Transverse colon (tissue), 4 donors: ENCODE results near the gene HOXC13. TPM values are rescaled to one million over a fixed set of nuclear protein-coding genes. Genes with fewer than 3 reads are reported as not detected.

ENCODE experiments used
- DNase-seq: peaks from one replicate; pipeline ENCODE4 v3.0.0-alpha.2; 2019
- H3K27ac ChIP-seq, 4 donors: fragments of 200-600 bp; sonication (generic); 2 replicates each; pipeline ENCODE4 v1.5.1; 2016 to 2018; ENCODE audit warnings: inconsistent platforms in 4 of 4
- H3K27me3 ChIP-seq: fragments of 200-600 bp; sonication (generic); 2 replicates; pipeline ENCODE4 v1.5.1; 2017; ENCODE audit warnings: inconsistent platforms
- H3K36me3 ChIP-seq, 4 donors: fragments of 200-600 bp; sonication (generic); 2 replicates each; pipeline ENCODE4 v1.5.1; 2017 to 2019; ENCODE audit warnings: inconsistent platforms in 4 of 4
- H3K4me1 ChIP-seq, 4 donors: fragments of 200-600 bp; sonication (generic); 2 replicates each; pipeline ENCODE4 v1.5.1; 2017 to 2020; ENCODE audit warnings: inconsistent platforms in 4 of 4
- H3K4me3 ChIP-seq, 4 donors: fragments of 200-600 bp; sonication (generic); 1 replicate in 1 of 4; 2 replicates in 3 of 4; pipeline versions ENCODE4 v1.5.1 to v1.6.1; 2017 to 2019; ENCODE audit warnings: inconsistent platforms in 4 of 4
- H3K9me3 ChIP-seq, 2 donors: fragments of 200-600 bp; sonication (generic); 2 replicates each; pipeline ENCODE4 v1.5.1; 2017 to 2019; ENCODE audit warnings: inconsistent platforms in 2 of 2
- EP300 ChIP-seq: sonication (generic); formaldehyde crosslinking; IDR thresholded peaks from one replicate; pipeline ENCODE4 v1.6.1; 2017; ENCODE audit warnings: antibody characterized with exemption, low read depth
- POLR2A ChIP-seq: fragments of 450-650 bp; IDR thresholded peaks from one replicate; pipeline ENCODE4 v1.6.1; 2016; ENCODE audit warnings: antibody characterized with exemption, mild to moderate bottlenecking, moderate library complexity
- POLR2AphosphoS5 ChIP-seq, 3 donors: sonication (generic); formaldehyde crosslinking; IDR thresholded peaks; one replicate each; pipeline ENCODE4 v1.6.1; 2016; ENCODE audit warnings: antibody characterized with exemption in 3 of 3
- WGBS, 2 donors: methylation state at CpG; one replicate each; pipeline ENCODE4 v1.1.5; 2018; ENCODE audit warnings: low coverage in 1 of 2; 5-methylcytosine and 5-hydroxymethylcytosine counted together
- in situ Hi-C, 4 donors: fragments of 200-750 bp; cut with MboI; loops; one replicate each; pipeline versions ENCODE4 v1.15.0 to v1.15.1; 2017; ENCODE audit warnings: low sequenced_read_pairs in 3 of 4, low pct_ligation_motif_present in 1 of 4, low pct_unique_long_range_greater_than_20kb in 1 of 4
- intact Hi-C: fragments of 100-400 bp; cut with DNase I; formaldehyde crosslinking; loops from one replicate; pipeline ENCODE4 v1.15.1; 2023; ENCODE audit warnings: low total_unique reads
- total RNA-seq, 4 donors: library from RNA; depleted of rRNA; stranded (reverse); fragments of >200 nt; gene quantifications; one replicate each; pipeline ENCODE4 v1.1.0, GENCODE V29; 2016
- TF ChIP-seq, protein P1 (sequence below), 5 experiments: fragments of 200-600 bp in 3 of 5; fragments of 450-650 bp in 2 of 5; sonication (generic) in 3 of 5; IDR thresholded peaks; 1 replicate in 2 of 5; 2 replicates in 3 of 5; pipeline ENCODE4 v1.5.1; 2016 to 2017; ENCODE audit warnings: antibody characterized with exemption in 5 of 5, inconsistent platforms in 3 of 5, mild to moderate bottlenecking in 2 of 5, moderate library complexity in 1 of 5

Gene HOXC13
- total RNA-seq, 4 donors from 2014 or later: not detected

DNA sequence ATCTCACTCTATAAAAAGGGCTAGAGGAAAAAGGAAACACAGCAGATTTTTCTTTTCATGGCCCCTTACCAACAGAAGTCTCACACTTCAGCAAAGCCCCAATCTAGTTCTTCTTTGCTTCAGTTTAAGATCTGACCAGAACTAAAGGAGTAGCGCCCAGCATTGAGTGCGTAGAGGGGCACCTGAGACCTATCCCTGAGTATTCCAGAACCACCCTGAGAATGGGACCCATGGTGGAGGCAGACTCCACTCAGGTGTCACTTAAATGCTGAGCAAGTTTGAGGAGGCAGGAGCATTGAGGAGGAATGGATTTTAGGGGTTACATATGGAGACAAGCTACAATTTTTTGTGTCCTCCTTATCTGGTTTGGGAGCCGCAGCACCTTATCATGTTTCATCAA is 32.5 kb downstream of the HOXC13 start:
- no peak for TF ChIP-seq POLR2A
- TF ChIP-seq, protein P1, sequence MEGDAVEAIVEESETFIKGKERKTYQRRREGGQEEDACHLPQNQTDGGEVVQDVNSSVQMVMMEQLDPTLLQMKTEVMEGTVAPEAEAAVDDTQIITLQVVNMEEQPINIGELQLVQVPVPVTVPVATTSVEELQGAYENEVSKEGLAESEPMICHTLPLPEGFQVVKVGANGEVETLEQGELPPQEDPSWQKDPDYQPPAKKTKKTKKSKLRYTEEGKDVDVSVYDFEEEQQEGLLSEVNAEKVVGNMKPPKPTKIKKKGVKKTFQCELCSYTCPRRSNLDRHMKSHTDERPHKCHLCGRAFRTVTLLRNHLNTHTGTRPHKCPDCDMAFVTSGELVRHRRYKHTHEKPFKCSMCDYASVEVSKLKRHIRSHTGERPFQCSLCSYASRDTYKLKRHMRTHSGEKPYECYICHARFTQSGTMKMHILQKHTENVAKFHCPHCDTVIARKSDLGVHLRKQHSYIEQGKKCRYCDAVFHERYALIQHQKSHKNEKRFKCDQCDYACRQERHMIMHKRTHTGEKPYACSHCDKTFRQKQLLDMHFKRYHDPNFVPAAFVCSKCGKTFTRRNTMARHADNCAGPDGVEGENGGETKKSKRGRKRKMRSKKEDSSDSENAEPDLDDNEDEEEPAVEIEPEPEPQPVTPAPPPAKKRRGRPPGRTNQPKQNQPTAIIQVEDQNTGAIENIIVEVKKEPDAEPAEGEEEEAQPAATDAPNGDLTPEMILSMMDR (IDR thresholded peaks at IDR 0.05): no peak
- no peak for TF ChIP-seq POLR2AphosphoS5 (IDR thresholded peaks at IDR 0.05)
- TF ChIP-seq EP300: no peak

DNA sequence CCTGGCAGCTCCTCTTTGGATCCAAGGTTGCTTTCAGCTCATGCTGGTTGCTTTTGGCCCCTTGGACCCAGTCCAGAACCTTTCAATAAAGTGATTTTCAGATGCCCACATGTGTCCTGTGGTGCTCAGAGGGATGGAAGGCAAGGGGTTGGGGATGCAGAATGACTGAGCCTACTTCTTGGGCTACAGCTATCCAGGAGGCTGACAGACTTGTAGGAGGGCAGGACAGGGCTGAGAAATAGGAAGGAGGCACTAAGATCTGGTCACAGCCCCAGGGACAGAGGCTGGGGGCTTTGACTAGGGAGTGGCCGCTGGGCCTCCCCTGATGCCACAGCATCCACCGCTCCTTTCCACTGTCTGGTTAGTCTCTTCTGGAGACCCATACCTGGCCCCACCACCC is 33.1 kb downstream of the HOXC13 start:
- H3K27me3 ChIP-seq: peaks cover 100% of the 10 kb centered on the region
- H3K36me3 ChIP-seq: no peaks in the 10 kb centered on the region
- TF ChIP-seq EP300 (no peak), POLR2A (no peak), POLR2AphosphoS5 (IDR thresholded peaks at IDR 0.05) (no peak)
- TF ChIP-seq, protein P1 (IDR thresholded peaks at IDR 0.05): no peak
- intact Hi-C loops: no loop called here
- in situ Hi-C loops: no loop called here
- peaks cover 3 to 26% (median 18%) of the 10 kb centered on the region in 4 donors for H3K4me1 ChIP-seq
- WGBS, 2 donors: 80% methylated on average over 2 of the region's 2 CpGs; no CpG with 5 or more reads in 1 of the 2 donors
- DNase-seq: no peak
- H3K27ac ChIP-seq: no peak overlapping the region
- H3K9me3 ChIP-seq: peaks cover 0 to 5% of the 10 kb centered on the region in 2 donors
- no peak overlapping the region for H3K4me3 ChIP-seq

More for the DNA sequence above, 32.5 kb downstream of the HOXC13 start:
- no peak overlapping the region for H3K4me3 ChIP-seq
- no peak overlapping the region for H3K27ac ChIP-seq
- H3K36me3 ChIP-seq: no peaks in the 10 kb centered on the region
- peaks cover 100% of the 10 kb centered on the region for H3K27me3 ChIP-seq
- no peak for DNase-seq
- intact Hi-C loops (no loop called here), in situ Hi-C loops (no loop called here)
- H3K9me3 ChIP-seq: peaks cover 0 to under 1% of the 10 kb centered on the region in 2 donors
- H3K4me1 ChIP-seq: peaks cover 3 to 31% (median 21%) of the 10 kb centered on the region in 4 donors
- 88 to 89% methylated on average over 3 of the region's 3 CpGs for WGBS, 2 donors

DNA sequence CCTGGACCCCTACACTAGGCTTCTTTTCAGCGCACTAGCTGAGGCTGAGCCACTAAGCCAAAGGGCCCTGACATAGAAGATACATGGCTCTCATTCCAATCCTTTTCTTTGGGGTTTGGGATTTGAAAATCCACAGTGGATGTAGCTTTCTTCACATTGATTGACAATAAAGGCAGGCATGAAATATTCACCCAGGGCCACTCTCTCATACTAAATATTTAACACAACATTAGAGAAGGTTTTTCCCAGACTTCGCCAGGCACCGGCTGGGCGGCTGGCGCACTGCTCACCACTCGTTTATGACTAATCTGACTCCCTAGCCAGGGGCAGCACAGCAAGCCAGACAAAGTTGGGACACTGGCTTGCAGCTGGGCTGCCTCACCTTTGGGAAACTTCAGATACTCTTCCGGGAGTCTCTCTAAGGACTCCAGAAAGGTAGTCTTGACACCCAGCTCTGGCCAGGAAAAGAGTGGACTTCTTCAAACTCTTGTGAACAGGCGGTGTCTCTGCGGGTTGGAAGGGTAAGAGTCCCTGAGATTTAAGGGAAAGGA is 33.6 kb downstream of the HOXC13 start:
- DNase-seq: no peak
- TF ChIP-seq POLR2A (no peak), EP300 (no peak), POLR2AphosphoS5 (IDR thresholded peaks at IDR 0.05) (no peak)
- TF ChIP-seq, protein P1 (IDR thresholded peaks at IDR 0.05): no peak
- 49 to 62% methylated on average over 7 to 9 of the region's 9 CpGs for WGBS, 2 donors
- no peak overlapping the region for H3K4me3 ChIP-seq
- H3K36me3 ChIP-seq: no peaks in the 10 kb centered on the region
- H3K27me3 ChIP-seq: peaks cover 100% of the 10 kb centered on the region
- no peak overlapping the region for H3K27ac ChIP-seq
- intact Hi-C loops: no loop called here
- in situ Hi-C loops: no loop called here
- H3K9me3 ChIP-seq: peaks cover 0 to 5% of the 10 kb centered on the region in 2 donors
- H3K4me1 ChIP-seq: peaks cover 3 to 24% (median 17%) of the 10 kb centered on the region in 4 donors

DNA sequence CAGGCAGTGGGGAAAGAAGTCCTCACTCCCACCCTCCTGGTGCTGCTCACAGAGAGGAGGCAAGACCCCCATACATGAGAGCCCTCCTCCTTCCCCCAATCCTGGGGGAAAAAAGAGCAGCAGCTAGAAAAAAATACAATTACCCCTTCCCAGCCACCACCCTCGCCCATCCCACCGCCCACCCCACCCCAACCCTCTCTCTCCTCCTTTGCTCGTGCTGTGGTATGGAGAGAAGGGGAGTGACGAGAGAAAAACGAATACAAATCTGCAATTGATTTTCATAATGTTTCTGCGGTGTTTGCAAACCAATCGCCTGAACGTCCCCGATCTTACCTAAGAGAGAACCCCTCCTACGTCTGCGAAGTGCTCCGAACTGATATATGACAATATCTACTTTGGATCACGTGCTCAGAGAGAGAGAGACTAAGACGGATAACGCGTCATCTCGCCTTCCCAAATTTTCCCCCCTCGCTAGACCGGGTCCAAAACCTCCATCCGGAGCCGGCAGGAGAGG is 34.1 kb downstream of the HOXC13 start, which contains the start of gene HOXC11:
Gene HOXC11 (plus strand): TSS at position 405 of the 514 bp plus-strand sequence. CDS start 116 bp downstream, outside the sequence.
- TF ChIP-seq, protein P1 (IDR thresholded peaks at IDR 0.05): no peak
- TF ChIP-seq POLR2AphosphoS5 (IDR thresholded peaks at IDR 0.05) (no peak), EP300 (no peak), POLR2A (no peak)
- H3K27ac ChIP-seq: no peak within 1 kb of the TSS
- H3K36me3 ChIP-seq: no peaks in the 10 kb centered on the region
- peaks cover 100% of the 10 kb centered on the region for H3K27me3 ChIP-seq
- intact Hi-C loops: no loop called here
- no peak for DNase-seq
- 19 to 36% methylated on average over 10 to 21 of the region's 21 CpGs for WGBS, 2 donors
- in situ Hi-C loops: no loop called here
- H3K4me1 ChIP-seq: peaks cover 3 to 25% (median 17%) of the 10 kb centered on the region in 4 donors
- peaks cover 0 to 5% of the 10 kb centered on the region in 2 donors for H3K9me3 ChIP-seq
- H3K4me3 ChIP-seq: peak within 1 kb of the TSS in 1 of 4 donors; percentile 27
